Measurements from ENCODE around the gene MSI2.

Gene MSI2

GRCh38 chr17:57369509-57369945, 113.2 kb downstream of the MSI2 start:
- DNase-seq (ENCODE audit: low read depth) = no peak

GRCh38 chr17:57370037-57370581, 113.8 kb downstream of the MSI2 start:
- peak; percentile 76 for DNase-seq (ENCODE audit: low read depth)

DNA sequence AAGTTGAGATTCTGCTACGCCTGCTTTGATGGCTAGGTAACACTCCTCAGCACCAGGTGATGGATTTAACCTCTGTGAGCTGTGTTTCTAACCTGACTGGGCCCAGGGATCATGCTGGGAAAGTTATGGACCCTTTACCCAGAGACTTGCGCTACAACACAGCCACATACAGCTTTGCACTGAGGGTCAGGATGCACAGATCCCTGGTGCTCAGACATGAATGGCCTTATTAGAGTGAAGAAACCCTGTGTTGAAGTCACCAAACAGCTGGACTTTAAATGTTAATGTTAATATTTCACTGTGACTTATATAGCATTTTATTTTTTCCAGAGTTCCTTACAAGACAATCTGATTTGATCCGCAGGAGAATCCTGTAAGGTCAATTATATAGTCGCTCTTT, 114.3 kb downstream of the MSI2 start:
- DNase-seq (ENCODE audit: low read depth) = no peak

DNA sequence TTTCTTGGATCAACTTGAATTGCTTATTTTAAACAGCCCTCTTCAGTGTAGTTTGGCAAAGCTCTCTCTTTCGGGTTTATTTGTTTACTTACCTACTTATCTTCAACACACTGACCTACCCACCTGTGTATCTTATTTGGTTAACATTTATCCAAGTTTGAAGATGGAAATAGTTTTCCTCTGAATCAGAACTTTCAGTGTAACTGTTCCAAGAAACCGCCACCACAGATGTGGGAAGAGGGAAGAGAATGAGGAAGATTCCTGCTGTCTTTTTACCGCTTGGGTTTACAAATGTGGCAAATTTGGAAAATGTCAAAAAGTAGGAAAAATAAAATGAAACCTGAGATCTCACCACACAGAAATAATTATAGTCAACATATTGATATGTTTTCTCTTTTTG, 115.8 kb downstream of the MSI2 start:
- no peak for DNase-seq (ENCODE audit: low read depth)

GRCh38 chr17:57373048-57373447, 116.7 kb downstream of the MSI2 start:
- no peak for DNase-seq (ENCODE audit: low read depth)

- no peak for DNase-seq (ENCODE audit: low read depth)
Observed at GRCh38 chr17:57373756-57374155, 117.4 kb downstream of the MSI2 start.

GRCh38 chr17:57375040-57375769, 118.9 kb downstream of the MSI2 start:
- no peak for DNase-seq (ENCODE audit: low read depth)

GRCh38 chr17:57375770-57376225, 119.5 kb downstream of the MSI2 start:
- DNase-seq (ENCODE audit: low read depth) = no peak

DNA sequence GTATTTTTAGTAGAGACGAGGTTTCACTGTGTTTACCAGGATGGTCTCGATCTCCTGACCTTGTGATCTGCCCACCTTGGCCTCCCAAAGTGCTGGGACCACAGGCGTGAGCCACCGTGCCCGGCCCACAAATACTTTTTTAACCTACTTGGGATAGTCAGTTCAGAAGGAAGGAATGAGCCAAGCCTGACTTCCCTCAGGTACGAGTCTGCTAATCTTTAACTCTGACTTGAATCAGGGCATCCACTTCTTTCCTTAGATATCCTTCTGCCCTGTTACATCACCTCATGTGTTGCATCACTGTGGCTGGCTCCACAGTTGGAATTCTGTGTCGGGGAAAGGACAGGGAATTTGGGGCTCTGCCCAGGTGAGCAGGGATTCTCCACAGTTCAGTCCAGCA, 120.8 kb downstream of the MSI2 start:
- DNase-seq (ENCODE audit: low read depth) = no peak

- no peak for DNase-seq (ENCODE audit: low read depth)
Observed at GRCh38 chr17:57379237-57379894, 123.0 kb downstream of the MSI2 start.

DNA sequence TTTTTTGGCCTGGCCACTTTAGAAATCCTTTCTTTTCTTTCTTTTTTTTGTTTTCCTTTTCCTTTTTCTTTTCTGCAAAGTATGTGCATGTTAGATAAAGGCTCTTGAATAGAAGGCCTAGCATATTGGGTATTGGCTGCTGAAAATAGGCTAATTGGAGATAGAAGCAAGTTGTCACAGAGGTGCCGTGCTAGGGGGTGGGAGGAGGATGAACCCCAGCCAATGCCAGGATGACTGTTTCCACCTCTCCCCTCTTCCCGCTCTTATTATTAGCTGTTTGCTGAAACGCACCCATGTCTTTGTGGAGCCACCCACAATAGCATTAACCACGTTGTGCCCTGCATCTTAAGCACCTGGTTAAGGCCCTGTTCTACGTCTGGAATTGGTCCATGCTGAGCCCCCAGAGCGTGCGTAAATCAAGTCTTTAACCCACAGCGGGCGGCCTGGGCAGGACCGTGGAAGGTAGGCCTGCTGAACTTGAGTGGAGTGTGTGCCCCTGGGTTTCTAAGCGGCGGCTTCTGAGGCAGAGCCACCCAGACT, 123.6 kb downstream of the MSI2 start:
- no peak for DNase-seq (ENCODE audit: low read depth)

DNA sequence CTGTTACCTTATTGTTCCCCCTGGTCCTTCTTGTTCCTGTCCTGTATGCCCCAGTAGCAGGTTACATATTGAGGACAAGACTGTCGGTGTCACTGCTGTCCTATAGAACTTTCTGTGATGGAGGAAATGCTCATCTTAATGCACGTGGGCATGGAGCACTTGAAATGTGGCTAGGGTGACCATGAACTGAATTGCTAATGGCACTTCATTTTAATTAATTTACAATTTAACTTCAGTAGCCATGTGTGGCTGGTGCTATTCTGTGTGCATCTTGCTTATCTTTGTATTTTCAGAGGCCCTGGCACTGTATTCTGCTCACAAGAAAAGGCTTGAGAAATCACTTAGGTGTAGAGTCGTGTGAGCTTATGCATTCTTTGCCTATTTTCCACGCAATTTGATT, 125.2 kb downstream of the MSI2 start:
- DNase-seq (ENCODE audit: low read depth) = no peak

DNA sequence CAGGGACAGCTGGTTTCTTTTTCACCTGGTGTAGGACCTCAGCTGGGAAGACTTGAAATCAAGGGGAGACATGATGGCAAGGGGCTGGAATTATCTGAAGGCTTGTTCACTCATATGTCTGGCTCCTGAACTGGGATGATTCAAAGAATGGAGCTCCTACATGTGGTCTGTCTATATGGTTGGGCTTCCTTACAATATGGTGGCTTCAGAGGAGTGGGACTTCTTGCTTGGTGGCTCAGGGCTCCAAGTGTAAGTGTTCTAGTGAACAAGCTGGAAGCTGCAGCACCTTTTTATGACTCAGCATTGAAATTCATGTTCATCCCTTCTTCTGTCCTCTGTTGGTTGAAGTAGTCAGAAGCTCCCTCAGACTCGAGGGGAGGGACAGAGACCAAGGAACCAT, 127.9 kb downstream of the MSI2 start:
- DNase-seq (ENCODE audit: low read depth) = no peak

DNA sequence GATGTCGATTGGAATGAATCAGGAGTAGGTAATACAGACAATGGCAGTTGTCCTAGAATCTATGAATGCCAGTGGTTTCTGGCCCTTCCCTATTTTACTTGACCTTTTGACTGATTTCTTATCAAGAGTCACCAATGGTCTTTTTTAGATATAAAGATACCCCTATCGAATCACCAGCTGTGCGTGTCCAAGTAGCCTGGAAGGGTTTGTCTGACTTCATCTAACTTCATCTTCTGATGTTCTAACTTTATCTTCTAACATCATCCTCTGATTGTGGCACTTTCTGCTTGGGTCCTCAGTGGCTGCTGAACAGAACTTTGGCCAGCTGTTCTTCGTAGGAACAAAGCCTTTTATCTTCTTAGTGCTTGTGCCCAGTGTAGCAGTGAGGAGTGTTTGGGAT, 129.7 kb downstream of the MSI2 start:
- no peak for DNase-seq (ENCODE audit: low read depth)

DNA sequence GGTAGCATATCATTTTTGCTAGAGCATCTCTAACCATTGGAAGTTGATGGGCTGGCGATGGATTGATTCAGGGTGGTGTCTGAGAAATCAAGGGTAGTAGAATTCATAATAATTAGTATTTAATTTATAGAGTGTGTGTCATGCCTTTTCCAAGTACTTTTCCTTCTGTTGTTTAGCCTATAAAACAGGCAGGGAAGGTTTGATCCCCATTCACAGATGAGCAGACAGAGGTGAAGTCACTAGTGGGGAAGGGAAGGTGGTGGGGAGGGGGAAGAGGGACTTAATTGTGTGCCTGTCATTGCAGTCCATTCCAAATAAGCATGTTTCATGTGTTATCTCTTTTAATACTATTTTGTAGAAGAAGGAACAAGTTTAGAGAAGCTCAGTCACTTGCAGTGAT, 131.3 kb downstream of the MSI2 start:
- no peak for DNase-seq (ENCODE audit: low read depth)

GRCh38 chr17:57388131-57388725, 131.9 kb downstream of the MSI2 start:
- no peak for DNase-seq (ENCODE audit: low read depth)

DNA sequence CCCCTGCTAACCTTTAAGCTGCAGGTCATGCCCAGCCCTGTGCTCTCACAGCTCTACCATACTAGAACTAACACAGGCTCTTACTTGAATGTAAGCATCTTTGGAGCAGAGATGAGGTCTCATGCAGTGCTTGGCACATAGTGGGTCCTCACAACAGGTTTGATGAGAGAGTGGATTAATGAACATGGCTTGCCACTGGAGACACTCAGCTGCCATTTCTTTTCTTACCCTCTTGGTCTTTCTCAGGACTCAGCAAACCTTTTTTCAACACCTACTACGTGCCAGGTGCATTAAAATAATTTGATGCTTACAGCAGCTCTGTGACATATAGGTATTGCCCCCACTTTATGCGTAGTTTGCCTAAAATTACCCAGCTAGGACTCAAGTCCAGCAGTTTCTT, 133.2 kb downstream of the MSI2 start:
- no peak for DNase-seq (ENCODE audit: low read depth)

DNA sequence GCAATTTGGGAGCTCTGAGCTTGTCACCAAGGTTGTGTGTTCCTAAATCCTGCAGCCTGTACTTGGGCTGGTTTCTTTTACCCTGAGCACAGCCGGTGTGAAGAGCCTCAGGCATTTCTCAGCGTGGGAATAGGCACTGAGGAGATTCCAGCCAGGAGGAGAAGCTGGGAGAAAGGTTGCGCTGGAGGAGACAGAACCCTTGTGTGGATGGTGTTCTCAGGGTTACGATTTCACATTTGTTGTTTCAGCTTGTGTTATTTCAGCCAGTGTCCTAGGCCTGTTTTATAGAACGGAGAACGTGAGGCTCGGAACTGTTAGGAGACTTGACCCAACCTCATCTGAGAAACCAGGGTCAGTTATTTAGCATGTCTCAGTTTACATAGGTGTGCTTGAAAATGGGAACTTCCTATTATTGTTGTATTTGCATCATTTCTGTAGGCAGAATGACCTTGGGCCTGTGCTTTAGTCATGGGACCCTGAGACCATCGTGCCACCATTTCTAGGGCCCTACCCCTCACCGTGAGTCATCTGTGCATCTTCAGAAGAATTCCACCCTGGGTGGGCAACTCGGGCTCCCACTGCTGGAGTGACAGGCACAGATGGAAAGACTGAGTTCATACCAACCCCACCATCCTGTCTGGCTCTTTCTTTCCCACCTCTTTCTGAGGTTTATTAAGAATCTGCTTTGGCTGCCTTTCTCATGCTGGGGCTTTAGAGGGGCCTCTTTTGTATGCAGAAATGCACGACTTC, 134.9 kb downstream of the MSI2 start:
- DNase-seq (ENCODE audit: low read depth) = no peak

DNA sequence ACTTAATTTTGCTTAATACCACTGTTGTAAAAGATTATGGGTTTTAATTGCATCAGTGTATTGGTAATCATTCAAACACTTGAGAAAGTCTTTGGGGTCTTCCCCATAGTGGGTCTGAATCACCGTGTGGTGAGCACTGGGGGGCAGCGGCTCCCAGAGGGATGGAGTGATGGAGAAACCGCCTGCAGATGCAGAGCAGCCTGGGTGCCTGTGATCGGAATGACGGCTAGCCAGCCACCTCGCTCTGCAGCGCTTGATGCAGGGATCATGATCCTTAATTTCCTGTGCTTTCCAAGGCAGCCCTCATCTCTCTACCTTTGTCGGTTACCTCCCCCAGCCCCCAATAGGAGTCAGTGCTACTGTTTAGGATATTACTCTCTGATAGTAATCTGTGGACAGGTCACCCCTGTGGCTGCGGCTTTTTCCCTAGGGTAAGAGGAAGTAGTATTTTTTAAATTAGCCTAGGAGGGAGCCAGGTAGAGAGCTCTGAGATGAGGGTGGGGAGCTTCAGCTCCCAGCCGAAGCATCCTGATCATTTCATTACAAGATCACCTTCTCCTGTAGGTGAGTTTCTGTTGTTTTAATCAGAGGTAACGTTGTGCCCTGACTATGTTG, 135.6 kb downstream of the MSI2 start:
- no peak for DNase-seq (ENCODE audit: low read depth)

DNA sequence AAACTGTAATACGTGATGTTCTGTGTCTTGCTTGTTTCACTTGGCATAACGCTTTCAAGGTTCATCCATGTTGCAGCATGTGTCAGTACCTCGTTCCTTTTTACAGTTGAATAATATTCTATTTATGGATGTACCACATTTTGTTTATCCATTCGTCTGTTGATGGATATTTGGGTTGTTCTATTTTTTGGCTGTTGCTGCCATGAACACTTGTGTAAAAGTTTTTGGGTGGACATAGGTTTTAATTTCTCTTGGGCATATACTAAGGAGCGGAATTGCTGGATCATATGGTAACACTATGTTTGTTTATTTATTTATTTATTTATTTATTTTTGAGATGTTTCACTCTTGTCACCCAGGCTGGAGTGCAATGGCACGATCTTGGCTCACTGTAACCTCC, 137.0 kb downstream of the MSI2 start:
- DNase-seq (ENCODE audit: low read depth) = no peak

DNA sequence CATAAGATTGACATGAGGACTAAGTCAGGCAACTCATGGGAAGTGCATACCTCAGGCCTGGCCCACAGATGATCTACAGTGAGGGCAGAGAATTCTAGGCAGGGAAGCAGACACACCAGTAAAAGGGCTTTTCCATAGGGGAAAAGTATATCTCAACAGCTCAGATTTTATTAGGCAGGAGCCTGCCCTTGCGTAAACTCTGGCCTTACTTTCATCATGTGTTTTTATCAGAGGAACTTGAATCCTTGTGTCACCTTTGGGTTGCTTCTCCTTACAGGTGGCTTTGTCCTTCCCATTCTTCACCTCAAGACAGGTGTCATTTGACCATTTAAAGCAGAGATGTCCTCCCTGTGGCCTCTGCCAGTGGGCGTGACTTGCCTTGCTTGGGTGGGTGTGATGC, 138.1 kb downstream of the MSI2 start:
- no peak for DNase-seq (ENCODE audit: low read depth)
